ENCODE measurements around the gene EFR3B. TPM values are rescaled to one million over a fixed set of nuclear protein-coding genes. Genes with fewer than 3 reads are reported as not detected.
"Not testable (repeated sequence)": the region's sequence is repeated elsewhere in the genome, so short reads cannot be mapped to it uniquely, and the experiment has no call there.

The EFR3B gene, protein sequence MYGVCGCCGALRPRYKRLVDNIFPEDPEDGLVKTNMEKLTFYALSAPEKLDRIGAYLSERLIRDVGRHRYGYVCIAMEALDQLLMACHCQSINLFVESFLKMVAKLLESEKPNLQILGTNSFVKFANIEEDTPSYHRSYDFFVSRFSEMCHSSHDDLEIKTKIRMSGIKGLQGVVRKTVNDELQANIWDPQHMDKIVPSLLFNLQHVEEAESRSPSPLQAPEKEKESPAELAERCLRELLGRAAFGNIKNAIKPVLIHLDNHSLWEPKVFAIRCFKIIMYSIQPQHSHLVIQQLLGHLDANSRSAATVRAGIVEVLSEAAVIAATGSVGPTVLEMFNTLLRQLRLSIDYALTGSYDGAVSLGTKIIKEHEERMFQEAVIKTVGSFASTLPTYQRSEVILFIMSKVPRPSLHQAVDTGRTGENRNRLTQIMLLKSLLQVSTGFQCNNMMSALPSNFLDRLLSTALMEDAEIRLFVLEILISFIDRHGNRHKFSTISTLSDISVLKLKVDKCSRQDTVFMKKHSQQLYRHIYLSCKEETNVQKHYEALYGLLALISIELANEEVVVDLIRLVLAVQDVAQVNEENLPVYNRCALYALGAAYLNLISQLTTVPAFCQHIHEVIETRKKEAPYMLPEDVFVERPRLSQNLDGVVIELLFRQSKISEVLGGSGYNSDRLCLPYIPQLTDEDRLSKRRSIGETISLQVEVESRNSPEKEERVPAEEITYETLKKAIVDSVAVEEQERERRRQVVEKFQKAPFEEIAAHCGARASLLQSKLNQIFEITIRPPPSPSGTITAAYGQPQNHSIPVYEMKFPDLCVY
- 17.2 and 21.2 TPM in 2 replicates for total RNA-seq (ENCODE audit: low replicate concordance)

DNA sequence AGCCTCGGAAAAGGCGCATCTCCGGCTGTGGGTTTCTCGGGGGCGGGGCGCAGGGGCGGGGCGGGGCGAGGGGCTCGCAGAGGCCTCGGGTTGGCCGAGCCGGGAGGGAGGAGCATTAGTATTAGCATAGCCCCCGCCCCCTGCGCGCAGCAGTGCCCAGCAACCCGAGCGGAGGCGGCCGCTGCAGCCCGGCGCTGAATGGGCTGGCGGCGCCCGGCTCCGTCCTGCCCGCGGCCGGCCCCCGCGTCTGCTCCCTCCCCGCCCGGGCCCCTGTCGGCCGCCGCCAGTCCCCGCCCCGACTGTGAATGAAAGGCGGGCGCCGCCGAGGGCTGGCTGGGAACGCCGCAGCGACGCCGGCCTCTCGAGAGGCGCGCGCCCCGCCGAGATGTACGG is at the start of gene EFR3B:
EFR3B (plus strand) TSS at position 149 of the 393 bp plus-strand sequence; CDS start at position 386, 237 bp downstream.
- Histone ChIP-seq H3K79me2 (ENCODE audit: low read depth) (peaks cover 37% of the 10 kb centered on the region), H4K20me1 (ENCODE audit: low read depth) (peaks cover 24% of the 10 kb centered on the region), H3K27ac (peak within 1 kb of the TSS; percentile 81), H3K4me3 (peak within 1 kb of the TSS; percentile 94), H2AFZ (replicated peaks) (peak within 1 kb of the TSS; percentile 99), H3K27me3 (peaks cover 23% of the 10 kb centered on the region), H3K9ac (peak within 1 kb of the TSS; percentile 64), H3K4me1 (peaks cover 13% of the 10 kb centered on the region), H3K4me2 (peak within 1 kb of the TSS; percentile 100), H3K9me3 (ENCODE audit: low read depth) (no peaks in the 10 kb centered on the region), H3F3A (ENCODE audit: low read depth) (peaks cover 22% of the 10 kb centered on the region), H3K36me3 (no peaks in the 10 kb centered on the region)
- H3K9me3 Mint-ChIP-seq, result no peaks in the 10 kb centered on the region
- peak; percentile 99 for DNase-seq (ENCODE audit: low spot score)
- peak within 1 kb of the TSS; percentile 98 for H3K4me3 Mint-ChIP-seq
- H3K27me3 Mint-ChIP-seq (ENCODE audit: insufficient read depth, low read depth), result peaks cover 22% of the 10 kb centered on the region
- peak within 1 kb of the TSS; percentile 90 for H3K27ac Mint-ChIP-seq
- peaks cover 25% of the 10 kb centered on the region for H3K4me1 Mint-ChIP-seq
- TF ChIP-seq EZH2 (IDR thresholded peaks at IDR 0.05), result no peak
- no peak for TF ChIP-seq EZH2phosphoT487 (IDR thresholded peaks at IDR 0.05)
- TF ChIP-seq, protein P1, sequence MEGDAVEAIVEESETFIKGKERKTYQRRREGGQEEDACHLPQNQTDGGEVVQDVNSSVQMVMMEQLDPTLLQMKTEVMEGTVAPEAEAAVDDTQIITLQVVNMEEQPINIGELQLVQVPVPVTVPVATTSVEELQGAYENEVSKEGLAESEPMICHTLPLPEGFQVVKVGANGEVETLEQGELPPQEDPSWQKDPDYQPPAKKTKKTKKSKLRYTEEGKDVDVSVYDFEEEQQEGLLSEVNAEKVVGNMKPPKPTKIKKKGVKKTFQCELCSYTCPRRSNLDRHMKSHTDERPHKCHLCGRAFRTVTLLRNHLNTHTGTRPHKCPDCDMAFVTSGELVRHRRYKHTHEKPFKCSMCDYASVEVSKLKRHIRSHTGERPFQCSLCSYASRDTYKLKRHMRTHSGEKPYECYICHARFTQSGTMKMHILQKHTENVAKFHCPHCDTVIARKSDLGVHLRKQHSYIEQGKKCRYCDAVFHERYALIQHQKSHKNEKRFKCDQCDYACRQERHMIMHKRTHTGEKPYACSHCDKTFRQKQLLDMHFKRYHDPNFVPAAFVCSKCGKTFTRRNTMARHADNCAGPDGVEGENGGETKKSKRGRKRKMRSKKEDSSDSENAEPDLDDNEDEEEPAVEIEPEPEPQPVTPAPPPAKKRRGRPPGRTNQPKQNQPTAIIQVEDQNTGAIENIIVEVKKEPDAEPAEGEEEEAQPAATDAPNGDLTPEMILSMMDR (IDR thresholded peaks at IDR 0.05), result no peak
- peaks cover 12% of the 10 kb centered on the region for H3K36me3 Mint-ChIP-seq

DNA sequence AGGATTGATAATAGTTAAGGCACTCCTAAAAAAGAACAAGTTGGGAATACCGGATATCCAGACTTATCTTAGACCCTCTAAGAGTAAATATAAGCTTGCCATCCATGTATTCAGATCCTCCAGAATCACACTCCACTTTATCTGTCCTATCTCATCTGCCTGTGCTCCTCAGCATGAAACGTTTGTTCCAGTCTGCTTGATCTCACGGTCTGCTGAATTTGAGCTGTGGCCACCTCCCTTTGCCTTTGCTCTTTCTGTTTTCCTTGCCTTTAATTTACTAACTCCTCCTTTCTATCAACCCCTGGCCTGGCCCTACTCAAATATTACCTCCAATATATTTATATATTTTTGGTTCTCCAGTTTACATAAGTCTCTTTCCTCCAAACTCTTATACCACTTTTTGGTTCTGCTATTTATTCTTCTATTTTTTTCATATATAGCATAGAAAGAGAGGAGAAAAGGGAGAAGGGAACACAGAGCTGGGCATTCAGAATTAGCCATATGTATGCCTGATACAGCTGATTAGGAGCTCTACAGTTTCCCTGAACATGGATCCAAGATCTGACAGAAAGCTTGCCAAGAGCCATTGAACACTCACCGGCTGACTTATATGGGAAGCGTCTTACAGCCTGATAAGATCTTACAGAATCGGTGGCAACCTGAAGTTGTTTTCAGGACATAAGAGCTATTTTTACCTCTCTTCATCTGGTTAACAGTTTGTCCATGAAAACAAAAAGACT is 48.3 kb upstream of the EFR3B start:
- TF ChIP-seq EZH2 (IDR thresholded peaks at IDR 0.05), result no peak
- TF ChIP-seq, protein P1 (IDR thresholded peaks at IDR 0.05), result no peak
- no peak for TF ChIP-seq EZH2phosphoT487 (IDR thresholded peaks at IDR 0.05)
- H3K4me3 Mint-ChIP-seq, result no peak overlapping the region
- no peaks in the 10 kb centered on the region for H3K9me3 ChIP-seq (ENCODE audit: low read depth)

DNA sequence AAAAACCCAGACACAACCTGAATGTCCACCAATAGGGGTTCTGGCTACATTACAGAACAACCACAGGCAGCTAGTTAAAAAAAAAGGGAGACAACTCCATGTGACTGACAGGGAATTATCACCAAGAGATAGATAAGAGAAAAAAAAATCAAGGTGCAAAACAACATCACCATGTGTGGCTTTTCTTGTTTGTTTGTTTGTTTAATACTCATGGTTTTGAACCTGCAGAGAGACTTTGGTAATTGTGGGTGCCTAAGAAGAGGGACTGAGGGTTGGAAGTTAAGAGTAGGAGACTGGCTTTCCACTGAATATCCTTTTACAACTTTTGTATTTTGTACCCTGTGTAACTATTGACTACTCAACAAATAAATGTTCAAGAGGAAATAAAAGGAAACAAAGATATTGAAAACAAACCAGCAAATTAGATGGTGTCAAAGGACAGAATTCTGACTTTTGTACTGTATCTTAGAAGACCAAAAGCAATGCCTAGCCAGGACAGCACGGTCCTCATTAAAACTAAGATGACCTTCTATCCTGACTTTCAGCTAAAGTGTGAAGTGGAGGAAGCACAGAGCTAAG is 47.6 kb upstream of the EFR3B start:
- no peaks in the 10 kb centered on the region for H4K20me1 ChIP-seq (ENCODE audit: low read depth)
- no peak overlapping the region for H2AFZ ChIP-seq (replicated peaks)
- no peak overlapping the region for H3K4me3 ChIP-seq
- Mint-ChIP-seq H3K4me1 (peaks cover 12% of the 10 kb centered on the region), H3K4me3 (no peak overlapping the region), H3K9me3 (peaks cover 11% of the 10 kb centered on the region), H3K27me3 (ENCODE audit: insufficient read depth, low read depth) (peaks cover 4% of the 10 kb centered on the region), H3K36me3 (no peaks in the 10 kb centered on the region), H3K27ac (no peak overlapping the region)
- no peak for TF ChIP-seq EZH2 (IDR thresholded peaks at IDR 0.05)
- TF ChIP-seq EZH2phosphoT487 (IDR thresholded peaks at IDR 0.05), result no peak
- TF ChIP-seq, protein P1 (IDR thresholded peaks at IDR 0.05), result no peak
- no peak overlapping the region for H3K4me2 ChIP-seq
- no peaks in the 10 kb centered on the region for H3K9me3 ChIP-seq (ENCODE audit: low read depth)
- H3K4me1 ChIP-seq, result peaks cover 4% of the 10 kb centered on the region
- no peaks in the 10 kb centered on the region for H3K79me2 ChIP-seq (ENCODE audit: low read depth)
- no peaks in the 10 kb centered on the region for H3K36me3 ChIP-seq
- no peak for DNase-seq (ENCODE audit: low spot score)
- no peaks in the 10 kb centered on the region for H3F3A ChIP-seq (ENCODE audit: low read depth)
- H3K27ac ChIP-seq, result no peak overlapping the region
- no peak overlapping the region for H3K9ac ChIP-seq
- no peaks in the 10 kb centered on the region for H3K27me3 ChIP-seq

More for the DNA sequence above, 48.3 kb upstream of the EFR3B start:
- H3K4me1 Mint-ChIP-seq, result peaks cover 12% of the 10 kb centered on the region
- H3K36me3 Mint-ChIP-seq, result no peaks in the 10 kb centered on the region
- Histone ChIP-seq H4K20me1 (ENCODE audit: low read depth) (no peaks in the 10 kb centered on the region), H3K36me3 (no peaks in the 10 kb centered on the region), H3K4me2 (no peak overlapping the region), H3K9ac (no peak overlapping the region), H3F3A (ENCODE audit: low read depth) (no peaks in the 10 kb centered on the region), H3K27ac (no peak overlapping the region), H3K27me3 (no peaks in the 10 kb centered on the region), H3K4me1 (peaks cover 4% of the 10 kb centered on the region), H3K4me3 (no peak overlapping the region), H2AFZ (replicated peaks) (no peak overlapping the region), H3K79me2 (ENCODE audit: low read depth) (no peaks in the 10 kb centered on the region)
- DNase-seq (ENCODE audit: low spot score), result no peak
- H3K27me3 Mint-ChIP-seq (ENCODE audit: insufficient read depth, low read depth), result peaks cover 4% of the 10 kb centered on the region
- H3K27ac Mint-ChIP-seq, result no peak overlapping the region
- peaks cover 11% of the 10 kb centered on the region for H3K9me3 Mint-ChIP-seq

DNA sequence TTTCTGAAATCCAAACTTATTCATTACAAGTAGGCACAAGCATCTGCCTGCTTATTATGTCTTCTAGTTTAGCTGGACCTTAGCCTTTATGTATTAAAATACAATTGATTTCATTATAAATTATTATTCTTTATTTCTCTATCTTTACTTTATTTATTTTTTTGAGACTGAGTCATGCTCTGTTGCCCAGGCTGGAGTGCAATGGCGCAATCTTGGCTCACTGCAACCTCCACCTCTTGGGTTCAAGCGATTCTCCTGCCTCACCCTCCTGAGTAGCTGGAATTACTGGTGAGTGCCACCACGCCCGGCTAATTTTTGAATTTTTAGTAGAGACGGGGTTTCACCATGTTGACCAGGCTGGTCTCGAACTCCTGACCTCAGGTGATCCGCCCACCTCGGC is 42.8 kb upstream of the EFR3B start:
- not testable (repeated sequence) for H3K9me3 Mint-ChIP-seq; H3K27me3 Mint-ChIP-seq (ENCODE audit: insufficient read depth, low read depth); H3K9me3 ChIP-seq (ENCODE audit: low read depth); DNase-seq (ENCODE audit: low spot score); H3K4me3 ChIP-seq; H3K9ac ChIP-seq; H3K27ac ChIP-seq; H3K4me2 ChIP-seq; H3K79me2 ChIP-seq (ENCODE audit: low read depth); H3K4me1 ChIP-seq; H3K36me3 Mint-ChIP-seq; H3F3A ChIP-seq (ENCODE audit: low read depth); H4K20me1 ChIP-seq (ENCODE audit: low read depth); H3K36me3 ChIP-seq; H3K27me3 ChIP-seq; H2AFZ ChIP-seq (replicated peaks); H3K4me3 Mint-ChIP-seq; H3K4me1 Mint-ChIP-seq; H3K27ac Mint-ChIP-seq

Data from neural progenitor cell (in vitro differentiated cells).